Hindlimb muscle (tissue), 1 donor: ENCODE measurements around the gene MOV10. TPM values are rescaled to one million over a fixed set of nuclear protein-coding genes. Genes with fewer than 3 reads are reported as not detected.
A peak's percentile ranks its signal among the peaks of the same experiment; 100 is the strongest.

Experiments
- DNase-seq: peaks from one replicate; pipeline ENCODE4 v3.0.0-alpha.2; 2013
- polyA plus RNA-seq: library from polyadenylated mRNA; unstranded; fragments of 120-200 nt; gene quantifications from one replicate; pipeline ENCODE4 v1.2.1, GENCODE V29; 2013; ENCODE audit not compliant: insufficient read length

Gene MOV10
- polyA plus RNA-seq, 1 donor, result 58.2 TPM

DNA sequence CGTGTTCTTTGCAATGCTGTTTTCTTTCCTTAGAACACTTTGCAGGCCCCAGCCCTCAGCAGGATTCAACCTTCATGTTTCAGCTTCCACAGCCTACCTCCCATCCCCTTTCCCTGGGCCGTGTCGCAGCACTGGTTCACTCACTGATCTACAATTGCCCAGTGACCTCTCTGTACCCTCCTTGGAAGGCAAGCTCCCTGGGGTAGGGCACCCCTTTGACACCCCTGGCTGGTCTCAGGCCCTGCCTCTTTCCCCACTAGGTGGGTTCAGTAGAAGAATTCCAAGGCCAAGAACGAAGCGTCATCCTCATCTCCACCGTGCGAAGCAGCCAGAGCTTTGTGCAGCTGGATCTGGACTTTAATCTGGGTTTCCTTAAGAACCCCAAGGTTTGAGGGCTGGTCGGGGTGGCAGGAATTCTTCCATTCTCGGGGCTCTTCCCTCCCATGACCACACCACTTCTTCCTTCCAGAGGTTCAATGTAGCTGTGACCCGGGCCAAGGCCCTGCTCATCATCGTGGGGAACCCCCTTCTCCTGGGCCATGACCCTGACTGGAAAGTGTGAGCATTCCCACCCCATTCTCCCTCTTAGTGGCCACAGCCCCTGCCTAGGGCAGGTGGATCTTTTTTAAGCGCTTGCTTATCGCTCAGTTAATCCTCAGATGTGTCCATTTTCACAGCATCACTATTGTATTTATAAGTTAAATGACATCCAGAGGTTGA, 25.1 kb downstream of the MOV10 start:
- DNase-seq, result no peak

DNA sequence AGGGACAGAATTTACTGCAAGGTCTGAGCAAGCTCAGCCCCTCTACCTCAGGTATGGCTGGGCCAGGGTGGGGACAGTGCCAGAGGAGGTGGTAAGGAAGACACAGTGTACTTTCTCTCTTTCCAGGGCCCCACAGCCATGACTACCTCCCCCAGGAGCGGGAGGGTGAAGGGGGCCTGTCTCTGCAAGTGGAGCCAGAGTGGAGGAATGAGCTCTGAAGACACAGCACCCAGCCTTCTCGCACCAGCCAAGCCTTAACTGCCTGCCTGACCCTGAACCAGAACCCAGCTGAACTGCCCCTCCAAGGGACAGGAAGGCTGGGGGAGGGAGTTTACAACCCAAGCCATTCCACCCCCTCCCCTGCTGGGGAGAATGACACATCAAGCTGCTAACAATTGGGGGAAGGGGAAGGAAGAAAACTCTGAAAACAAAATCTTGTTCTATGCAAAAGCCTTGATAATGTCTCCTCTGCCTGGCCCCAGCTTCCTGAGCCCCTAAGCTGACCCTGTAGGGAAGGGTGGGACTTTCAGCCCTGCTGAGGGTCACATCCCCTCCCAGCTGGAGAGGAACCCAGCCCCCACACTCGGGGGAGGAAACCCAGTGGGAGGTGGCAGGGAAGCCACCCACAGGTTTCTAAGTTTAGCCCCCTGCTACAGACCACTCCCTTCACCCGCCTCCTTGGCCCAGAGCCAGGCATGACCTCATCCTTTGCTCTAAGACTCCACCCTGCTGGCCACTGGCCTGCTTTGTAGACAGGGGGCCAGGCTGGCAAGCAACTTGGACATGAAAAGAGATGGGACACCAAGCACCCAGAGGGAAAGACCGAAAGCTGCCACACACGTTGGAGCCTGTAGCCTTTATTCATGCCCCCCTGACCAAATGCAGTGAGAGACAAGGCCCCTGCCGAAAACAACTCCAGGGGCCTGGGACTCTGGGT, 26.1 kb downstream of the MOV10 start:
- peak; percentile 93 for DNase-seq

DNA sequence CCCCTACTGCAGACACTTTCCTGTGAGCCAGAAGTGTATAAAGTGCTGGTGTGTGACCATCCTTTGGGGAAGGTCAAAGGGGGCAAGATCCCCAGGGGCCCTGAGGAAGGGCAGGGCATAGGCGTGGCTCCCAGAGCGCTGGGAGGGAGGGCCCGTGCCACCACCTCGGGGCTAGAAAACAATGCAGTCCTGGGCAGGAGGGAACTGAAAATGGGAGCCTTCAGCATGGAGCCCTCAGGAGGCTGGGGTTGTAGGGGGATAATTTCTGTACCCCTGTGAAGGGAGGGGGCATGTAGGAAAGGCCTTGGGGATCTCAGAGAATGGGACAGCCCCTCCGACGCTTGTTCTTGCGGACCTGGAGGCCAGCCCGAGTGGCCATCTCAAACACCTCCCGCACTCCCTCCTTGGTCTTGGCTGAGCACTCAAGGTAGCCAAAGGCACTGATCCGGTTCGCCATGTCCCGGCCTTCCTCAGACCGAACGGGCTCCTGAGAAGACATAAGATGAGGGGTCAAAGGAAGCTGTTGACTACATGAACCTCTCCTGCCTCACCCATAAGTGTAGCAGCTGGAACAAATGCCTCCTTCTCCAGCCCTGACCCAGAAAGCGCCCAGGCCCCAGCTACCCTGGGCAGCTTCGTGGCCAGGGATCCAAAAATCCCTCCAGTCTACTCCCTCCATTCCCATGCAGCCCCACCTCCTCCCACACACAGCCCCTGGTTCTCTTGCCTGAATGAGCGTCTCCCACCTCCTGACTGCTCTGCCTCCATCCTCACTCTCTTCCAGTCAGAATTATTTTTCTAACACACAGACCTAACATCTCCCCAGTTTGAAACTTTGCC, 27.0 kb downstream of the MOV10 start:
- no peak for DNase-seq

DNA sequence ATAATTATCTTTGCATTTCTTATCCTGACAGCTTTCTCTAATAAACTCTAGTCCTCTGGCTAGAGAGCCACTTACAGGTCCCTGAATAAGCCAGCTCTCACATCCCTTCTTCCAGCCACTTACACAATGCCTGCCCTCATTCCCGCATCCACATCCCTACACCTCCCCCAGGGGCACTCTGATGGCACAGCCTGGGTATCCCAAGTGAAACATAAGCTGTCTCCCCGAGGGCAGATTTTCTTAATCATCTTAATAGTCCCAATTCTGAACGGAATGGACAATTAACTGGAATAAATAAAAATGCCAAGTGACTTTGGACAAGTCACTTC, 27.6 kb downstream of the MOV10 start:
- no peak for DNase-seq

DNA sequence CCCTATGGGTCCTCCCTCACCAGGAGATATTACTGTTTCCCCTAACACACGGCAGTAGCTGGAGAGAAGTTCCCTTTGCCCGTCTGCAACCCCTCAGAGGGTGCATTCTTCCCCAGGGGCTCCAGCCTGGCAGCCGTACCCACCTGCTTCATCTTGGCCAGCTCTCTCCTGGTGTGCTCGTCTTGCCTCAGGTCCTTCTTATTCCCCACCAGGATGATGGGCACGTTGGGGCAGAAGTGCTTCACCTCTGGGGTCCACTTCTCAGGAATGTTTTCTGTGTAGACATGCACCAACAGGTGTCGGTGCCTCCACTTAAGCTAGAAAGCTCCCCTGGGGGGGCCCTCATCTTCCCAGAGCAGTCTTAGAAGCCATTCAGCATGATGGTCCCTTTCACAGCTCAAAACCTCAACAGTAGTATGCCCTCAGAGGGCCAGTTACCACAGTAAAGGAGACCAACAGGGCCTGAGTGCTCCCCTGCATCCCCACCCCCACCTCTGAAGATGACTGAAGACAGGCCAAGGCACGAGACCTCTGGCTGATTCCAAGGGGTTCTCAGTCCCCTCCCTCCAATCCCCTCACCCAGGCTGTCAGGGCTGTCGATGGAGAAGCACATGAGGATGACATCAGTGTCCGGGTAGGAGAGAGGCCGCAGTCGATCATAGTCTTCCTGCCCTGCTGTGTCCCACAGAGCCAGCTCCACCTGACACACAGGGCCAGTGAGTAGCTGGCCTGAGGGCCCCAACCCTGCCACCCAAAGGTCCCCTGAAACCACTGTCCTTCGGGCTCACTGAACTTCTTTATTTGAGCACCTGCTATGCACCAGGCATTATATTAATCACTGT, 28.2 kb downstream of the MOV10 start:
- no peak for DNase-seq

DNA sequence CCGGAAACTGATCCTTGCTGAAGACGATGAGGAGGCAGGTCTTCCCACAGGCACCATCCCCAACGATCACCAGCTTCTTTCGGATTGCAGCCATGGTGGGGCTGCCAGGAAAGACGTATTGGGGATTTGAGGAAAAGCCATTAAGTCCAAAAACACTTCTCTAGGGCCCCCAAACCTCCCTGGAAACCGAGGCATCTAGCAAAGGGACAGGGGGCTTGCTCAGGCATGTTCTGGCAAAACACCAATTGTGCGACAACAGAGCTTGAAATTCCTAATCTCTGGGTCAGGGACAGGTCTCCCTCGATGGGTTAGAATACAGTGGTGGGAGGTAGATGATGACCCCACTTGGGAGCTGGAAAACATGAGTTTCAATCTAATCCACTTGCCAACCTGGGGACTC, 29.2 kb downstream of the MOV10 start:
- no peak for DNase-seq

DNA sequence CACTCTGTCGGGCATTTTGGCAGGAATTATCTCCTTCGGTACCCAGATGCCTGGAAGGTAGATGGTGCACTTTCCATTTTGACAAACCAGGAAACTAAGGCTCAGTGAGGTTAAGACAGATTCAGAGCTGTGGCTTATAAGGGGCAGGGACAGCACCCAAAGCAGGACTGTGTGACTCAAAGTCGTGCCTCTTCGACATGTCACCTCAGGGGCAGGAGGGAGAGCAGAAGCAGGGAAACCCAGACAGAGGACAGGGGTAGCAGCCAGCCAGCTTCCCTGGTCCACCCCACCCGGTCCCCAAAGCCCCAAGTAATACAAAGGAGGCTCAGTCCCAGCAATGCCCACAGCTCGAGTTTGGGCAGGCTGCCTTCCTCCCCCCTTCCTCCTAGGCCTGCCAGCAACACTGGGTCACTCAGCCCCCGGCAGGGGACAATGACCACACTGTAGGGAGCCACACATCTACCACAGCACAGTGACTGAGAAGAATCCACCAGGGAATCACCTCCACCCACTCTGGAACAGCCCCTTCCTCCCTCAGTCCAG, 30.0 kb downstream of the MOV10 start:
- DNase-seq, result no peak

DNA sequence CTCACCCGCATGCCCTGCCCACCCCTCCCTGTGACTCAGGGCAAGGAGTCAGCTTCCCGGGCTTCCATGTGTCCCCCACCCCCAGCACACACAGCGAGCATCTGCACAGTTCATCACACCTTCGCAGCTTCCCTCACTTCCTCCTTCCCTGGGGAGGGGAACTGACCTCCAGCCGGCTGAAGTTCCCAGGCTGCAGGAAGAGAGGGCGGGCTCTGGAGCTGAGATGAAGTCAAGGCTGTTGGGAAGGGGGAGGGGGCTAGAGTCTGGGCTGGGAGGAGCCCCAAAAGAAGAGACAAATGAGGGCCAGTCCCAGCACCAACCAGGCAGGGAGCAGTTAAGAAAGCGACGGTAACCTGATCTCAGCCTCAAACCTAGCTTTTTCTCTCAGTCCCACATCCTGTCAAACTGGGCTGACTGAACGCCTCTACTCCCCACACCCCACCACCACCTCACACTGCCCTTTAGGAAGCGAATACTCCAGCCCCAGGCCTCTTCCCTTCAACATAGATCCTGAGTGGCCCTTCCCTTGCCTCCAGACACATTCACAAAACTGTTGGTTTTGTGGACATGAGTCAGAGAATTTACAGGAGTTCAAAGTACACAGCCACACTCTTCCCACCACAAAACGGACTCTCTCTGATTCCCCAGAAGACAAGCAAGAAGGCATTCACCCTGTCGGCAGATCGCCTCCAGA, 30.6 kb downstream of the MOV10 start:
- peak; percentile 94 for DNase-seq

DNA sequence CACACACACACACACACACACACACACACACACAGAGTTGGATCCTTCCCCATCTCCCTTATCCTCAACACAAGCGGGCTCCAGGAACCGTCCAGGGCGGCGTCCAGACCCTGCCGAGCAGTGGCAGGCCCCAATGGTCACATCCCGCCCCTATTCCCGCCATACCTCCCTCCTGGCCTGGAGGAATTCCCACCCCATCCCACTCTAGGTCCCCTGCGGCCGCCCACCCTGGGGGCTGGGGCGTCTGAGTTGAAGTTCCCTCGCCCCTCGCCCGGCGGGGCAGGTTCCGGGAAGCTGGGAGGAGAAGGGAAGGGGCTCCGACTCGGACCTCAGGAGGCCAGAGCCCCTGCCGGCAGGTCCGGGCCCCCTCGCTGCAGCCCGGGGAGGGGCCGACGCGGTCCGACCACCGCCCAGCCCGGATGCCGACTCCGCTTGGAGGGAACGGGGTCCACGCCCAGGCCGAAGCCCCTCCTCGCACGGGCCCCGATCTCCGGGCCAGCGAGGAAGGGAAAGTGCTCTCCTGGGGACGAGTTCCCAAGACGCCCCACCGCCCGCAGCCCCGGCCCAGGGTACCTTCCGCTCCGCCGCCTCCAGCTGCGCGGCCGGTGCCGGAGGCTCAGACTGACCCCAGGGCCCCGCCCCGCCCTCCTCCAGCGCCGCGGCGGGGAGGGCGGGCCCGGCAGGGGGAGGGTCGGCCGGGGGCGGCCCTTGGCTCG, 32.2 kb downstream of the MOV10 start, which contains the start of gene RHOC:
RHOC (minus strand) TSS at position 623 of the 716 bp plus-strand sequence. CDS start 3,328 bp downstream, outside the sequence.
- DNase-seq, result peak; percentile 82

DNA sequence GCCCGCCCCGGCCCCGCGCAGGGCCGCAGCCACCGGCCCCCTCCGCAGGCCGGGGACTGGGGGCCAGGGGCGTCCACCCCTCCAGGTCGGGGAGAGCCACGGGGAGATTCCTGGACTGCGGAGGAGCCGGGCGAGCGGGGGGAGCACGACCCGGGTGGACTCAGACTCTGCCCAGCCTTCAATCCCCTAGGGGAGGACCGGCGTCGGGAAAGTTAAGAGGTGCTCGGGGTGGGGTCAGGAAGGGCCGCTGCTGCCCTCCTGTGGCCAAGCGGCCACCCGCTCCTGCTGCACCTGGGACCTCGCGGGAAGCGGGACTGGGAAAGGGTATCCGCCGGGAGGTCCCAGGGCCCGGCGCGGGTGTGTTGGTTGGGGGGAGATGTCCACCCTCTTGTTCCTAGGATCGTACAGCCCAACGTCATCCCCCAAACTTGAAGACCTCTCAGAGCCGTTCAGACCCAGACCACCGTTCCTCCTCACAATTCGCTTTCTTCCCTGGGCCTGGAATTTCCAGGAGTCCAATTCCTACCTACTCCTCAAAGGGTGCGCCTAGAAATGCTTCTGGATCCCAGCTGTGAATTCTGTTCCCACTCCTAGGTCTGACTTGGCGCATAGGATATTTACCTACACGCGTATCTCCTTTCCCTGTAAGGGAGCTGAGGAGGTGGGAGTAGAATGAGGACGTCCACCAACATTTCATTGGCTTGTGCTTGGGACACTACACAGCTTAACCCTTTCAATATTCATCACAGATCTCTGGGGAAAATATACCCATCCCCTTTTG, 33.0 kb downstream of the MOV10 start:
- DNase-seq, result peak; percentile 87

DNA sequence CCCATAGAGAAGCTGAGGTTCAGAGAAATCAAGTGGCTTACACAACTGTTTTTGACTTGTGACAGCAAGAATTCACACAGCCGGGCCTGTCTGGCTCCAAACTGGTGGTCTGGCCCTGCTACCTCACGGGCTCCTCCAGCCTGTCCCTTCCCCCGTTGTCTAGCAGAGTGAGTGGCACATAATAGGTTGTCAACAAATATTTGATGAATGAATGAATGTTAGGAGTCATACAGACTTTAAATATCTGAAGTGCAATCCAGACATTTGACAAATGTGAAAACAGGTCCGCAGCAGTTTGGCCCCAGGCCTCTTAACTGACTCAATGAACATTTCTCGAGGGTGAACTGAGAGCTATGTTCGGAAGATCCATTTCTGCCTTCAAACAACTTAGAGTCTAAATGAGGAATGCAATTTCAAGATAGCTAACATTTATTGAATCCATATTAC, 33.6 kb downstream of the MOV10 start:
- DNase-seq, result no peak

DNA sequence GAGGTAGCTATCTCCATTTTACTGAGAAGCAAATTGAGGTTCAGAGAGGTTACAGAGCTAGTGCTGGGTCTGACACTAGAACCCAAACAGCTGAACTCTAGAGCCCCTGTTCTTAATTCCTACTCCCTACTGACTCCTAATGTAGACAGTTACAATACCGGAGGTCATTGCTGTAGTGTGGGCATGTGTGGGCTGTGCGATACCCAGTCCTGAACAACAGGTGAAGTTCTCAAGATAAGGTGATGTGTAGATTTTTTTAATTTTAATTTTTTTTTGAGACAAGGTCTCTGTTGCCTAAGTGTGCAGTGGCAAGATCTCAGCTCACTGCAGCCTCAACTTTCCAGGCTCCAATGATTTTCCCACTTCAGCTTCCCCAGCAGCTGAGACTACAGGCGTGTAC, 34.0 kb downstream of the MOV10 start:
- no peak for DNase-seq

DNA sequence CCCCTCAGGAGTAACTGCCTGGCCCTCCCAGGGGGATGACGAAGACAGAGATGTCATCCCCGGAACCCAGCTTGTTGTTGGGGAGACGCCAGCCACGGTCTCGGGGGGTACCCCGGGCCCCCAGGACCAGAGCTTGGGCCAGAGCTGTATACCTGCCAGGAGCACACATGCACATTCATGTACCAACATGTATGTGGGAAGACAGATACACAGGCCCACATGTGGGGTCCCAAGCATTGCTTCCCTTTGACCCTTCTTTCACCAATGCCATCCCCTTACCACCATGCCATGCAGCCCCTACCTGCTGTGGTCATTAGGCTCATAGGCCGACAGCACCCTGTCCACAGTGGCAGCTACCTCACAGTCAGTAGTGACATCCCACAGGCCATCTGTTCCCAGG, 35.7 kb downstream of the MOV10 start:
- DNase-seq, result no peak

DNA sequence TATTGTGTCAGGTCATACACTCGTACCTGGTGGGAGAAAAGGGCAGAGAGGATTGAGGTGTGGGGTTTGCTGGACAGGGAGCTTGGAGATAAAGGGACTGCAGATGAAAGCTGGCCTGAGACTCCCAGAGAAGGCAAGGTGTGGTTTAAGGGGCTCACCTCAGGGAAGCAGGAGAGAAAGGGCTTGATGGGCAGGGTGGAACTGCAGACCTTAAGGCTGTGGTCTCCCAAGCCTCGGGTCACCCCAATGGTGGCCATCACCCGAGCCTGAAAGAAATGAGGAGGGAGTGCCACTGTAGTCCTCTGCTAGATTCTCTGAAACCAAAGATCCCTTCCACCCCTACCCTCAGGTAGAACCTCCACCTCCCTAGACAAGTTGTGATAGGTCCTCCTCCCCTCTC, 36.1 kb downstream of the MOV10 start:
- DNase-seq, result no peak

DNA sequence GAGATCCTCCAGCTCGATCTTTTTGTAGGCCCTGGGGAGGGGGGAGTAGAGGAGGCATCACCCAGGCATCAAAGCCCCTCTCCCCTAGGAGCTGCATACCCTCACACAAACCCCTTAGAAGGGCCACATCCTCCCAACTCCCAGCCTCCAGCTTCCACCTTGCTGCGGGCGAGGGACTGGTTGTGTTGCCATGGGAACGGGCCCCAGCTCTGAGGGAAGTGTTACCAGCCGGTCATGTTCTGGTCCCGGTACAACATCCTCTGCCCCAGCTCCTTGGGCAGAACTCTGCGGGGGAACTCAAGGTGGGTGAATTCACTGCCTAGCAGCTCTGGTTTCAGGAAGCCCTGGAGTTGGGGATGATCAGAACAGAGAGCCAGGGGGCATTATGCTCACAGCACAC, 36.6 kb downstream of the MOV10 start:
- no peak for DNase-seq

DNA sequence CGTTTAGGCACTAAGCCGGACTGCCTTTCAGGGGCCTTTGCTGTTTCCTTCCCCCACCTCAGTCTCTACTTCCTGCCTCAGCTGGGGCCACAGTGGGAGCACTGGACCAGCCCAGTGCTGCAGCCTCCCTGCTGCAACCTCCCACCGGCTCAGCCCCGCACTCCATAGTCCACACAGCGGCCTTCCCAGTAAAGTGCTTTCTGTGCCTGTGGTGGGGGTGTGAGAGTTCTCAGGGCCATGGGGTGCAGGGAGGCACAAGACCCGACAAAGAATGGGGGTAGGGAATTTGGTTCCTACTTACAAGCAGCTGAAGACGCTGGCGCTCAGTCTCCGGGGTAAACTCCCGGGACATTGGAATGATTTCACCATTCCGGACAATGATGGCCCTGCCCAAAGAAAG, 37.2 kb downstream of the MOV10 start:
- no peak for DNase-seq

DNA sequence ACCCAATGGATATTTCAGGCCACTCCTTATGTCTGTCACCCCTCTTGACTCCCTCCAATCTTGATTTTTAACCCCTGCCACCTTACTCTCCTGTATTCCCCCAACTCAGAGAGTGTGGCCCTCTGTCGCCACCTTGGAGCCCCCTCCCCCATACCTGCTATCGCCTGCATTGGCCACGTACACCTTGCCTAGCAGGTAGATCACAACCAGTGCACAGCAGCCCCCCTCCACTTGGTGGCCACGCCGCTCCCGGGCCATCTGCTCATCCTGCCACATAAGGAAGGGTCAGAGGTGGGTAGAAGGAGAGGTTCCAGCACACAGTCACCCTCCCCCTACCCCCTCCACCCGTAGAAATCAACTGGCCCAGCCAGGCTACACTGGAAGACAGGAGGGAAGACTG, 37.7 kb downstream of the MOV10 start:
- no peak for DNase-seq

DNA sequence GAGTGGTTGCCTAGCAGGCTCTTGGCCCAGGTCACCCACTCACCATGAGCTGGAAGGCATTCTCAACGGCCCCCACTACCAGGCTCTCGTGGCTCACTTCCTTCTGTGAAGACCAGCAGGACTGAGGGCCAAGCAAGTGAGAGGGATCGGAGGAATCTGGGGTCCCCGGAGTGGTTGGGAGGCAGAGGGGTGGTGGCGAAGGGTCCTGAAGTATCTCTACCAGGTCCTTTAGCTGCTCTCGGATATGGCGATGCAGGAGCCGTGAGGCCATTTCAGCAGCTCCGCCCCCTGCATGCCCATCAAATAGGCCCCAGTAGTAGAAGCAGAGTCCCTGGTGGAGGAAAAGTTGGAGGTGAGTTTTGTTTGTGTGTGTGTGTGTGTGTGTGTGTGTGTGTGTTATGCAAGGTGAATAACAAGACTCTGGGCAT, 38.3 kb downstream of the MOV10 start:
- DNase-seq, result no peak
